T-helper 2 cell (primary cell): ENCODE measurements around the gene S100A8.
A peak's percentile ranks its signal among the peaks of the same experiment; 100 is the strongest.
"Not testable (repeated sequence)": the region's sequence is repeated elsewhere in the genome, so short reads cannot be mapped to it uniquely, and the experiment has no call there.

Experiments
- DNase-seq, 5 experiments: peaks; one replicate each; pipeline versions ENCODE4 v3.0.0 to v3.0.0-alpha.2; 2012 to 2022

S100A8 gene

GRCh38 chr1:153360592-153361479, 30.0 kb downstream of the S100A8 start:
- no peak for DNase-seq

- no peak for DNase-seq
These were observed 30.7 kb downstream of the S100A8 start for GRCh38 chr1:153360190-153360589.

GRCh38 chr1:153359241-153359640, 31.6 kb downstream of the S100A8 start:
- no peak for DNase-seq

DNA sequence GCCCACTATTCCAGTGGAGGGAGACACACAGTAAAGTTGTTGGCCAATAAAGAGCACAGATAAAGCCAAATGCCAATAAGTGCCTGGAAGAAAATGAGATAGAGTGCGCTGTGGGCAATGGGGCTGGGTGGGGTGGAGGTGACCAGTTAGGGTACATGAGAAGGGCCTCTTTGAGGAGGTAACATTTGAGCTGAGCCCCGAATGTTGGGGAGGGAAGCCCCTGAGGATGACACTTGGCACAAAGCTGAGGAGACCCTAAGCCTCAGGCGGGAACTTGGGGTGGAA, 32.2 kb downstream of the S100A8 start:
- no peak for DNase-seq

- DNase-seq: no peak
These were observed 32.8 kb downstream of the S100A8 start, which contains the start of gene S100A9 for GRCh38 chr1:153357853-153358690. S100A9 (plus strand) TSS chr1:153357854; CDS start chr1:153358284, 430 bp downstream.

- no peak for DNase-seq
These were observed 33.6 kb downstream of the S100A8 start for GRCh38 chr1:153357076-153357852.

- DNase-seq: no peak
These were observed 34.3 kb downstream of the S100A8 start for GRCh38 chr1:153356392-153357075.

DNA sequence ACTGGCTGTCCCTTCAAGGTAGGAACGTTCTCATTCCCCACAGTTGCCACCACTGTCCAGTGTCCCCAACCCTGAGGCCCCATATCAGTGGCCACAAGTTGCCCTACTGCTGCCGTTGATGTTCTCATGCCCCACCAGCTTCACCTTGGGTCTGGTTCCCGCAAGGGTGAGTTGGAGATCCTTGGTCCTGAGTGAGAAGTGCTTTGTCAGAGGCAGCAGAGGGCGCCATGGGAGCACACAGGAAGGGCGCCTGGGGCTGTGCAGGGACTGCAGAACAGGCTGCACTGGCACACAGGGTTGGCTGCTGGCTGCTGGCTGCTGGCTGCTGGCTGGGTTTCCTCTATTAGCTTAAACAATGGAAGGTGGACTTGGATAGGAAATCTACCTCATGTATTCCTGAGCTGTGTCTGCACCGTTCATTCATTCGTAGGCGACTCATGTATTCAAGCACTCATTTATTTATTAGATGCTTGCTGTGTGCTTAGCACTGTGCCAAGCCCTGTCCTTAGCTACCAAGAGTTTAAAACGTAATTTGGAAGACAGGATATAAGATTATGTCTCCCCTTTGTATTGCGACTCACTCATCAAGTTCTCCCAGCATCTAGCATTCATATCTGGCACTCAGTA, 35.3 kb downstream of the S100A8 start:
- peak in 2 of 5 experiments; percentile 7 to 61 for DNase-seq

DNA sequence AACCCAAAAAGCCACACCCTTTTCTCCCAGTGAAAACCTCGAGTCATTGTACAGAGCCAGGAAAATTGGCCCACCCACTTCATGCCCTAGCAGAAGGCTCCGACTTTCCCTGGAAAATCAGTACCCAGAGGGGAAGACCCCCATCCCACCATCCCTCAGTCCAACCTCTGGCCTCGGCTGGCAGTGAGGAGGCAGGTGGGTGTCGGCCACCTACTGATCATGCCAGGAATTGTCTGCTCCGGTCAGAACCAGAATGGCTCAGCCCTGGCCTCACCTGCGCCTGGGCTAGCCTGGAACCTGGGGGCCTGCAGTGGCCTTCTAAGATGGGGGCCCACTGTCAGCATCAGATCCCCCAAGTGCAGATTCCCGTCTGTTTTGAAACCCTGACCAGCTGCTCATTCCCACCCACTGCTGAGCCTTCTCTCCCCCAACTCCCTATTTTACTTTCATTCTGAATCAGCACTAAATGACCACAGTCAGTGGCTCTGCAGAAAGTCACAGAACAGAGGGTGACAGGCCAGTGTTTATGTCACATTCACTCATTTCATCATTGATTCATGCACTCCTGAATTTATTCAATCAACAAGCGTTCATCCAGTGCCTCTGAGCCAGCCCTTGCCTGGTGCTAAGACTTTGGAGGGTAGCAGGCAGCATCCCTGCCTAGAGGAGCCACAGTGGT, 36.2 kb downstream of the S100A8 start:
- DNase-seq: no peak

DNA sequence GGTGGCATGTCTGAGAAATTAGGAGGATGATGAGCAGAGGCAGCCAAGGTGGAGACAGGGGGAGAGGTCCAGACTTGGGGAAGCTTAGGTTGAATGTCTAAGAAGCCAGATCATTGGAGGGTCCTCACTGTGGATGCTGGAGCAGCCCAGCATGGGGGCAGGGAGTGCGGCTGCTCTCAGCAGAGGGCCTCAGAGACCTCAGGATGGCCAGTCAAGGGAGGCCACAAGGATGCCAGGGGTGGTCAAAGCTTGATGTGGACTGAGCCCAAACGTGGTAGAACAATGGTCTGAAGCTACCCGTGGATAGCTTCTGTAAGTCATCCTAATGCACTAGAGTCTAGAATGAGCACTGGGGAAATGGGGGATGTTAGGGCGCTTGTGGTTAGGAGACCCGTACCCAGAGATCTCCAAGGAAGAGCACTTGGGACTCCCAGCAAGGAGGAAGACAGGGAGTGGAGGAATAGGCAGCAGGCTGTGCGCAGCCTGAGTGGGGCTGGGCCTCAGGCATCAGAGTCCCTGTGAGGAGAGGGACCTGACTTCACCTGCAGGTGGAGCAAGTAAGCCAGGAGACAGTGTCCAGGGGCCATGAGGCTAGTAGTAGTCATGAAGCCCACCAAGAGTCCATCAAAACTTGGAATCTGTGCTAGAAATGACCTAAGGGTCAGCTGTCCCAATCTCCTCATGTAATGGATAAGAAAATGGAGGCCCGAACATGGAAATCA, 37.5 kb downstream of the S100A8 start:
- DNase-seq: no peak

GRCh38 chr1:153352523-153352922, 38.4 kb downstream of the S100A8 start:
- peak; percentile 17 to 63 (median 46) for DNase-seq

GRCh38 chr1:153350321-153350957, 40.4 kb downstream of the S100A8 start:
- no peak for DNase-seq

- no peak for DNase-seq
These were observed 41.2 kb downstream of the S100A8 start for GRCh38 chr1:153349363-153350320.

DNA sequence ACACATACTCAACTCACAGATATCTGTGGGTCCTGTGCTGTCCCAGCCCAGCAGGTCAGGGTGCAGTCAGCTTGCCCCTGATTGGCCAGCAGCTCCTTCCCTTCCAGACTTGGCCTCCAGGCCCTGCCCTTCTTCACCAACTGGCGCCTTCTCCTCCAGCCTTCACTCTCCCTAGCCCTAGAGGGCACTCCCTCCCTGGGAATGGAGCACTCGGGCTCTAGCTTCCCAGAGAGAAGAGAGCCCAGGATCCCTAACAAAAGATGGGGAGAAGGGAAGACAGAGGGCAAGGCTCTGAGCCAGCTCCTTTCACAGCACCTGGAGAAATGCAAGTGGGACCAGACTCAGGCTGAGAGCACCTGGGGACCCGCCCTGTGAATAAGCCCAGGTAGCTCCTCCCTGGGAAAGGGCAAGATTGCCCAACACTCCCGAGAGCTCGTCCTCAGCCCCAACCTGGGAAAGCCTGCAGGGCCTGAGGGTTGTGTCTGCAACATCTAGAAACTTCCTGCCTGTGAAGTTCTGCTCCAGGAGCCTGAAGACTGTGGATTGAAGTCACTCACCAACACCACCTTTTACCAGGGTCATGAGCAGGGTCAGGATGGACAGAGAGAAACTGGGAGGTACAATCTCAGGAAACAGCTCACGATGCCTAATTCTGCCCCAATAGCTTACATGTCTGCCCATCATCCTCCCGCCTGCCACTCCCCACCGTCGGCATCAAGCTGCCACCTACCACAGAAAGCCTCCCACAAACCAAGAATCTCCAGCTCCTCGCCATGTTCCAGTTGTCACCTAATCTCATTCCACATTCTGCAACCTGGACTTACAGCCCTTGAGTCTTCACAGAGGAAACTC, 42.1 kb downstream of the S100A8 start, which contains the start of gene PGLYRP4:
Gene PGLYRP4, minus strand, starts transcription at position 331 of the 852 bp plus-strand sequence. CDS start 909 bp downstream, outside the sequence.
- no peak for DNase-seq

DNA sequence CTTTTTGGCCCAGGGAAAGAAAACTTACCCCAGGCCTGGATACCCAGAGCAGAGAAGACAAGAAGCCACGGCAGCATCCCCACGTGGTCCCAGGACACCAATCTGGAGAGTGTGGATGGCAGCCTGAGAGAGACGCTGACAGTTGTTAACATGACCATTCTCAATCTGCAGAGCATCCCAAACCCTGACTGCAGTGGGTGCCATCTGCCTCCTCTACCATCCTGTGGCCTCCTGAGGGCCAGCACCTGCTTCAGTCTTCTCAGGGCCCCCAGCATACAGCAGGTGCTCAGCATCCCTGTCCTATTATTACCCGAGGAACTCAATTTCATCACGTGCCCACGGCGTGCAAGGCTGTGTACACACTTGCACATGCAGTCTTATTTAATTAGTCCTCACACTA, 43.0 kb downstream of the S100A8 start:
- no peak for DNase-seq

DNA sequence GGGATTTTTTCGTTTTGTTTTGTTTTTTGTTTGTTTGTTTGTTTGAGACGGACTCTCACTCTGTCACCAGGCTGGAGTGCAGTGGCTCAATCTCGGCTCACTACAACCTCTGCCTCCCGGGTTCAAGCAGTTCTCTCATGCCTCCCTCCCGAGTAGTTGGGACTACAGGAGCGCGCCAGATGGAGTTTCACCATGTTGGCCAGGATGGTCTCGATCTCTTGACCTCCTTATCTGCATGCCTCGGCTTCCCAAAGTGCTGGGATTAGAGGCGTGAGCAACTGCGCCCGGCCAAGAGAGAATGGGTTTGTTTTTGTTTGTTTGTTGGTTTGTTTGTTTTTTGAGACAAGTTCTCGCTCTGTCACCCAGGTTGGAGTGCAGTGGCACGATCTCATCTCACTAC, 43.8 kb downstream of the S100A8 start:
- not testable (repeated sequence) for DNase-seq

DNA sequence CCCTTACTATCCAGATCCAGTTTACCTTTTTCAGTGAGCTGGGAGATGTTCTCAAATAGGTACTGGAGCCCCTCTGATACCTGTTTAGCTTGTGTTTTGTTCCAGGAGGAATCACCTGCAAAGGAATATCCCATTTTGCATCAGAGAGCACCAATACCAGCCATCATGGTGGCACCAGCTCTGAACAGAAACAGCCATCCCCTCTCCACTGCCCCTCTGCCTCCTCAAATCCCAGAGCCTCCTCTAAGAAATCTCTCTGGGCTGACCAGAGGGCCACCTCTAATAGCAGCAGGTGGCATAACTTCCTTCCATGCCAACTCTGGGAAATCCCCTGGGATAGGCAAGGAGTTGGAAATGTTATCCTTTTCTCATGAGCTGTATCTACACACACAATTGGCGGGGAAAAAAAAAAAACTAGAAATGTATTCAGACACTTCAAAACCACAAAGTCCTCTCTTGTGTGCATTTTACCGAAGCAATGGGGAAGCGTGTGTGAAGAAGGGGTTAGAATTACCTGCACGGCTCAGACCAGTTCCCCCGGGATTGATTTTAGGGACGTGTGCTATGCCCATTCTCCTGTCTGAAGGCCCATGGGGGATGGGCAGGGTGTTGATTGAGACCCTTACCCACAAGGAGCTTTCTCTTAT, 44.7 kb downstream of the S100A8 start:
- no peak for DNase-seq
